Stomach (tissue), 9 donors: Measurements from ENCODE around the gene HSD3B1. TPM values are rescaled to one million over a fixed set of nuclear protein-coding genes. Genes with fewer than 3 reads are reported as not detected.

Experiments
- DNase-seq, 2 donors: peaks; one replicate each; pipeline versions ENCODE4 v3.0.0 to v3.0.0-alpha.2; 2013 to 2019
- H3K27ac ChIP-seq, 5 donors: fragments of 200-600 bp in 4 of 5; sonication (generic) in 4 of 5; one replicate each; pipeline ENCODE4 v1.5.1; 2013 to 2019; ENCODE audit warnings: mild to moderate bottlenecking in 1 of 5, moderate library complexity in 1 of 5
- H3K27me3 ChIP-seq, 3 donors: fragments of 200-600 bp; sonication (generic); one replicate each; pipeline ENCODE4 v1.5.1; 2017 to 2019; ENCODE audit warnings: mixed run types in 1 of 3
- H3K36me3 ChIP-seq, 4 donors: fragments of 200-600 bp; sonication (generic); 1 replicate in 3 of 4; 2 replicates in 1 of 4; pipeline ENCODE4 v1.5.1; 2016 to 2019
- H3K4me1 ChIP-seq, 4 donors: fragments of 200-600 bp; sonication (generic); one replicate each; pipeline ENCODE4 v1.5.1; 2016 to 2019
- H3K4me3 ChIP-seq, 4 donors: fragments of 200-600 bp; sonication (generic) in 3 of 4; one replicate each; pipeline ENCODE4 v1.5.1; 2016 to 2019; ENCODE audit warnings: mild to moderate bottlenecking in 1 of 4
- H3K9me3 ChIP-seq, 4 donors: fragments of 200-600 bp; sonication (generic); one replicate each; pipeline ENCODE4 v1.5.1; 2016 to 2019
- CTCF ChIP-seq, 7 experiments: fragments of 450-650 bp in 4 of 7; fragments of 200-600 bp in 3 of 7; sonication (generic) in 3 of 7; IDR thresholded peaks; one replicate each; pipeline ENCODE4 v1.5.1; 2016 to 2019; ENCODE audit warnings: antibody characterized with exemption in 7 of 7, control low read depth in 2 of 7, mild to moderate bottlenecking in 1 of 7
- EP300 ChIP-seq: sonication (generic); formaldehyde crosslinking; IDR thresholded peaks from one replicate; pipeline ENCODE4 v1.6.1; 2017; ENCODE audit warnings: antibody characterized with exemption
- POLR2A ChIP-seq, 4 donors: fragments of 450-650 bp; IDR thresholded peaks; one replicate each; pipeline ENCODE4 v1.6.1; 2016; ENCODE audit warnings: antibody characterized with exemption in 4 of 4, control low read depth in 2 of 4, mild to moderate bottlenecking in 1 of 4, moderate library complexity in 1 of 4
- POLR2AphosphoS5 ChIP-seq, 3 donors: sonication (generic); formaldehyde crosslinking; IDR thresholded peaks; one replicate each; pipeline ENCODE4 v1.6.1; 2016; ENCODE audit warnings: antibody characterized with exemption in 3 of 3
- WGBS, 5 donors: extraction: QIAGEN DNeasy Blood & Tissue Kit in 3 of 5; methylation state at CpG; one replicate each; pipeline versions ENCODE4 v1.1.5 to v1.1.7; 2013 to 2018; 5-methylcytosine and 5-hydroxymethylcytosine counted together
- intact Hi-C: fragments of 100-400 bp; cut with DNase I; formaldehyde crosslinking; loops from one replicate; pipeline ENCODE4 v1.15.1; 2023; ENCODE audit warnings: low total_unique reads
- polyA plus RNA-seq, 3 donors: library from polyadenylated mRNA; stranded (reverse); fragments of 200-250 nt; gene quantifications; one replicate each; pipeline ENCODE4 v1.2.3, GENCODE V29; 2013
- total RNA-seq, 5 donors: library from RNA; depleted of rRNA; stranded (reverse); fragments of >200 nt; gene quantifications; one replicate each; pipeline versions ENCODE4 v1.1.0 to v1.2.3, GENCODE V29; 2014 to 2016
- donor health status: healthy with polysubstance abuse.
- donor health status: Bipolar disorder and iron deficiency.
- donor health status: healthy.

The HSD3B1 gene
- total and polyA plus RNA-seq, 8 donors: not detected

- Histone ChIP-seq H3K36me3 (no peaks in the 10 kb centered on the region), H3K4me1 (no peaks in the 10 kb centered on the region), H3K27me3 (no peaks in the 10 kb centered on the region), H3K9me3 (peaks cover 0 to 10% (median 0%) of the 10 kb centered on the region in 4 donors), H3K27ac (no peak overlapping the region), H3K4me3 (no peak overlapping the region)
- intact Hi-C loops: no loop called here
- no peak for DNase-seq
- TF ChIP-seq CTCF (IDR thresholded peaks at IDR 0.05) (no peak), EP300 (no peak), POLR2AphosphoS5 (IDR thresholded peaks at IDR 0.05) (no peak), POLR2A (IDR thresholded peaks at IDR 0.05) (no peak)
Measured at GRCh38 chr1:119490925-119491324, 16.1 kb upstream of the HSD3B1 start.

DNA sequence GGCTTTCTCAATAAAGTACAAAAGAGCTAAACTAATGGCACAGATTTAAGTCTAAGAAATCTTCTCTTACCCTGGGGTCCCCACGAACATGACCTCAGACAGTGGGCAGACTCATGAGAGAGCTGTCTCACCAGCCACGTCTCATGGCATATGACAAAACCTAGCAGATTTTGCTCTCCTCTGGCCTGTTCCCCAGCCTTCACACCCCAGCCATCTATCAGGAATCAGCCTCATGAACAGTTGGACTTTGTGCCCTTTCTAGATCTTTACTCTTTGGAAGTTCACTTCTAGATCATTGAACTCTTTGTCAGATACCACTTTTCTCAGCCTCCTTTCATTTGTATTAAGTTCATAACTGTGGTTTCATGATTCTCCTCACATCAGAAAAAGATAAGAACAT, 14.2 kb upstream of the HSD3B1 start:
- intact Hi-C loops: no loop called here
- Histone ChIP-seq H3K4me3 (no peak overlapping the region), H3K27ac (no peak overlapping the region), H3K36me3 (no peaks in the 10 kb centered on the region), H3K9me3 (peaks cover 0 to 21% (median 2%) of the 10 kb centered on the region in 4 donors), H3K4me1 (no peaks in the 10 kb centered on the region), H3K27me3 (no peaks in the 10 kb centered on the region)
- 75 to 84% (median 79%) methylated on average over 2 of the region's 2 CpGs for WGBS, 5 donors
- DNase-seq: no peak
- TF ChIP-seq POLR2A (IDR thresholded peaks at IDR 0.05) (no peak), EP300 (no peak), POLR2AphosphoS5 (IDR thresholded peaks at IDR 0.05) (no peak), CTCF (IDR thresholded peaks at IDR 0.05) (no peak)

DNA sequence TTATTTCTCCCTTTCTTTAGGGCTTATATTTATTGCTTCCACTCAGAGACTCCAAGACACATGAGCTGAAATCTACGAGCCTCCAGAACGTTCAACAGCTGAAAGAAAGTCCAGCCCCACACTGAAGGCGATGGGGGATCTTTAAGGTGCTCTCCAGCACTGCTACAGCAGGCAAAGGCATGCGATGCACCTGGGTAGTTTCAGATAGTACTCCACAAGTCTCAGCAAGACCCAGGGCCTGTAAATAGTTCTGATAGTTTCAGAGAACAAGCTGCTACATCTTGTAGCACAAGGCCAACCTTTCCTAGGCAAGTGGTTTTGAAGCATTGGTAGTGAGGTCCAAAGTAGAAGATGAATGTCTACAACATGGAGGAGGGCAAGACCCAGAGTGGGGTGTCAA, 2.2 kb upstream of the HSD3B1 start:
- DNase-seq: no peak
- H3K27ac ChIP-seq: no peak overlapping the region
- H3K4me3 ChIP-seq: no peak overlapping the region
- H3K27me3 ChIP-seq: no peaks in the 10 kb centered on the region
- no peaks in the 10 kb centered on the region for H3K4me1 ChIP-seq
- TF ChIP-seq EP300 (no peak), CTCF (IDR thresholded peaks at IDR 0.05) (no peak), POLR2AphosphoS5 (IDR thresholded peaks at IDR 0.05) (no peak), POLR2A (IDR thresholded peaks at IDR 0.05) (no peak)
- intact Hi-C loops: no loop called here
- H3K36me3 ChIP-seq: no peaks in the 10 kb centered on the region
- no peaks in the 10 kb centered on the region for H3K9me3 ChIP-seq
- WGBS, 5 donors: 79 to 86% (median 81%) methylated on average over 4 of the region's 4 CpGs

DNA sequence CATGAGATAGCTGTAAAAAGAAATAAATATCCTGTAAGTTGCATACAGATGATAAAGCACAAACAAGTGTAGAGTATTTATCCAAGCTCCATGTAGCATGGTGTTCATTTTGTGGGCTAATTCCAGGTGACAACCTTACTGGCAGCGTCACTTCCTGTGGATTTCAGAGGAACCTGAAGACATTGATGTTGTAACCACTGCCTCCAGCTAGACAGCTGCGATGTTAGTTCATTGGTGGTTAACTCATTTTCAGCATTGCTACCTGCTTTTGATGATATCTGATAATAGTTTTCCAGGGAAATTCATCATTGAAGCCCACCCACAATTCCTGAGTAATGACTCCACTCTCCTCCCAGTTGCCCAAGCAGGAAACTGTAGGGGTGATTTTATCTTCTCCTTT, 3.0 kb downstream of the HSD3B1 start:
- Histone ChIP-seq H3K27me3 (no peaks in the 10 kb centered on the region), H3K27ac (no peak overlapping the region), H3K36me3 (no peaks in the 10 kb centered on the region), H3K4me3 (no peak overlapping the region), H3K4me1 (no peaks in the 10 kb centered on the region), H3K9me3 (no peaks in the 10 kb centered on the region)
- WGBS, 5 donors: 78 to 89% (median 84%) methylated on average over 2 of the region's 2 CpGs
- no peak for DNase-seq
- intact Hi-C loops: no loop called here
- TF ChIP-seq EP300 (no peak), POLR2A (IDR thresholded peaks at IDR 0.05) (no peak)

- Histone ChIP-seq H3K27me3 (no peaks in the 10 kb centered on the region), H3K4me3 (no peak overlapping the region), H3K36me3 (no peaks in the 10 kb centered on the region), H3K27ac (no peak overlapping the region), H3K9me3 (no peaks in the 10 kb centered on the region), H3K4me1 (no peaks in the 10 kb centered on the region)
- intact Hi-C loops: no loop called here
- TF ChIP-seq POLR2A (IDR thresholded peaks at IDR 0.05) (no peak), EP300 (no peak), CTCF (IDR thresholded peaks at IDR 0.05) (no peak), POLR2AphosphoS5 (IDR thresholded peaks at IDR 0.05) (no peak)
- WGBS, 5 donors: 88 to 96% (median 92%) methylated on average over 5 of the region's 5 CpGs
- DNase-seq: no peak
Measured at GRCh38 chr1:119515221-119515620, 8.2 kb downstream of the HSD3B1 start.
